ENCODE data around the gene SBF2. TPM values are rescaled to one million over a fixed set of nuclear protein-coding genes. Genes with fewer than 3 reads are reported as not detected.

Gene SBF2
- total and polyA plus RNA-seq, 8 donors, result 25.7 to 62.6 (median 57.0) TPM

DNA sequence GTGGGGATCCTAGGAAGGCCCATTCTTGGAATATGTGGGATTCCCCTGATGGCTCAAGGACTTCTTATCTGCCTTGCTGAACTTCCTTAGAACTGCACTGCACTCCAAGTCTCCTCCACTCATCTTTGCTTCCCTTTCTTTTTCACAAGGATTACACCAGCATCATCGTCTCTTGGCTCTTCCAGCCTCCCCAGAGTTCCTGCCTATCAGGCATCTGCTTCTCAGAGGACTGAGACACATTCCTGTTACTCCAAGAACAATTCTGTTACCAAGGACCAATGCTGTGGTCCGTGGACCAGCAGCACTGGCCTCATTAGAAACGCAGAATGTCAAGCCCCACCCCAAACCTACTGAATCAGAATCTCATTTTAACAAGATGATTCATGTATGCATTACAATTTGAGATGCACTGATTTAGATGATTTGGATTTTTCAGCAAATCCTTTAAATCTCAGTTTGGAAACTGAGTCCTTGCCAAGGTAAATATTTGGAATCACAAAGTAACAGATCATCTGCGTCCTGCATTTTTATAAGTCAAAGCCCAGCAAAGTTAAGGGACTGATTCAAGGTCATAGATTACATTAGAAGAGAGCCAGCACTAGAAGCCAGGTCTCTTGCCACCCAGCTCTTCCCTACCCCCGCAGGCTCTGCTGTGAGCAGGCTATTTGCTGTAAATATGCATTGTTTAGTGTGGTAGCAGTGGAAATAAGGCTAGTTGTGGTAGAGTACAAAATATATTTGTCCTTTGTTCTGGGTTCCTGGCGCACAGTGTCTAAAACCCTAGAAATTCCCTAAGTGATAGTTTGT, 519.2 kb downstream of the SBF2 start:
- H3K27me3 ChIP-seq, result no peaks in the 10 kb centered on the region
- ATAC-seq, result no peak
- no peaks in the 10 kb centered on the region for H3K4me1 ChIP-seq
- no peak overlapping the region for H3K27ac ChIP-seq
- peaks cover 0 to 14% of the 10 kb centered on the region in 2 donors for H3K36me3 ChIP-seq
- TF ChIP-seq CTCF (IDR thresholded peaks at IDR 0.05), result no peak
- intact Hi-C loops (cut with DNase I), result no loop called here
- no peak for DNase-seq
- no peak overlapping the region for H3K4me3 ChIP-seq
- H3K9me3 ChIP-seq, result no peaks in the 10 kb centered on the region

GRCh38 chr11:9774109-9774508, 519.9 kb downstream of the SBF2 start:
- no peaks in the 10 kb centered on the region for H3K9me3 ChIP-seq
- H3K36me3 ChIP-seq, result peaks cover 0 to 7% of the 10 kb centered on the region in 2 donors
- H3K27ac ChIP-seq, result no peak overlapping the region
- H3K27me3 ChIP-seq, result no peaks in the 10 kb centered on the region
- H3K4me1 ChIP-seq, result no peaks in the 10 kb centered on the region
- no peak for ATAC-seq
- intact Hi-C loops (cut with DNase I), result no loop called here
- DNase-seq, result no peak
- no peak overlapping the region for H3K4me3 ChIP-seq
- no peak for TF ChIP-seq CTCF (IDR thresholded peaks at IDR 0.05)

GRCh38 chr11:9773524-9773923, 520.5 kb downstream of the SBF2 start:
- intact Hi-C loops (cut with DNase I), result no loop called here
- Histone ChIP-seq H3K9me3 (no peaks in the 10 kb centered on the region), H3K27me3 (no peaks in the 10 kb centered on the region), H3K4me3 (no peak overlapping the region), H3K36me3 (peaks cover 0 to 7% of the 10 kb centered on the region in 2 donors), H3K27ac (no peak overlapping the region), H3K4me1 (no peaks in the 10 kb centered on the region)
- TF ChIP-seq CTCF (IDR thresholded peaks at IDR 0.05), result no peak
- ATAC-seq (no peak), DNase-seq (no peak)

DNA sequence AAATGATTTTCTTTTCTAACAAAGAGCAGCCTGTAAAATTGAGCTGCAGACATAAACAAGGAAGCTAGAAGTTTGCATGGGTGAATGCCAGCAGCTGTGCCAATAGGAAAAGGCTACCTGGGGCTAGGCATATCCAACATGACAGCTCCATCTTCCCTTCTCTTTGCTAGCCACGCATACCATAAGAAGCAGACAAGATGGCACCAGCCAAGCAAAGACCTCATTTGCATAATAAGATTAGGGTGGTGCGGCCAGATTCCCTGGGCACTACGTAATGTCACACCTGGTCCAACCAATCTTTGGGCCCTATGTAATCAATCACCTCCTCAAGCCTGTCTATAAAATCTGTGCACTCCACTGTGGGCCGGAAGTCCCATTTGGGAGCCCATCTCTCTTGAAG, 521.8 kb downstream of the SBF2 start:
- ATAC-seq (no peak), DNase-seq (no peak)
- H3K4me1 ChIP-seq, result no peaks in the 10 kb centered on the region
- no peaks in the 10 kb centered on the region for H3K27me3 ChIP-seq
- intact Hi-C loops (cut with DNase I), result no loop called here
- no peak overlapping the region for H3K4me3 ChIP-seq
- H3K36me3 ChIP-seq, result peaks cover 0 to under 1% of the 10 kb centered on the region in 2 donors
- no peak for TF ChIP-seq CTCF (IDR thresholded peaks at IDR 0.05)
- no peak overlapping the region for H3K27ac ChIP-seq
- no peaks in the 10 kb centered on the region for H3K9me3 ChIP-seq

DNA sequence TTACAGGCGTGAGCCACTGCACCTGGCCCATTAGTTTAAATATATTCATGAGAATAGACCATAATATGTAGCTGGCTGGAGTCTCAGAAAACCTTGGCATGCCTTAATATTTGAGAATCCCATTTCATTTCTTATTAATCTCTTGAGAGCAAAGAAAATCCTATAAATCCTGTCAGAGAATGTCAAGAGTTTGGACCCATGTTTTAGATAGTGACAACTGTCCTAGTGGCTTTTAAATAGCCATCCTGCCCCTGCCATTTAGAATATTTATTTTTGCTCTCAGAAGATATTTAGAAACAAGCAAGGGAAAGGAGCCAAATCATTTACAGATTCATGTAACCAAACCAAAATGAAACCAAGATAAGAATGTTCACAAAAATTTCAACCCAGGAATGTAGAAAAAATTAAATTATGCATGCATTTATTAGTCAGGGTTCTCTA, 522.9 kb downstream of the SBF2 start:
- intact Hi-C loops (cut with DNase I), result no loop called here
- DNase-seq, result no peak
- H3K36me3 ChIP-seq, result no peaks in the 10 kb centered on the region
- no peak for TF ChIP-seq CTCF (IDR thresholded peaks at IDR 0.05)
- no peak overlapping the region for H3K4me3 ChIP-seq
- no peak for ATAC-seq
- H3K4me1 ChIP-seq, result no peaks in the 10 kb centered on the region
- no peaks in the 10 kb centered on the region for H3K9me3 ChIP-seq
- H3K27ac ChIP-seq, result no peak overlapping the region
- no peaks in the 10 kb centered on the region for H3K27me3 ChIP-seq

Measured in left lung (tissue), 10 donors.